Naive thymus-derived CD4-positive, alpha-beta T cell (primary cell): ENCODE results near the gene C4orf50. TPM values are rescaled to one million over a fixed set of nuclear protein-coding genes. Genes with fewer than 3 reads are reported as not detected.
"Not testable (repeated sequence)": the region's sequence is repeated elsewhere in the genome, so short reads cannot be mapped to it uniquely, and the experiment has no call there.

Experiments
- ATAC-seq: fragments of 150-1000 bp; cut with Tn5 transposase; 2 replicates; pipeline ENCODE4 v1.10.0; 2021; ENCODE audit warnings: mild to moderate bottlenecking, moderate library complexity
- CTCF ChIA-PET: fragments of 350-600 bp; sonication (Branson Sonifier 250); formaldehyde crosslinking; loops from one replicate; lab custom pipeline; 2021; ENCODE audit warnings: antibody characterized with exemption; lab: Charles Lee
- POLR2A ChIA-PET: fragments of 350-600 bp; sonication (Branson Sonifier 250); formaldehyde crosslinking; loops from one replicate; lab custom pipeline; 2021; ENCODE audit warnings: antibody characterized with exemption, inconsistent platforms; lab: Charles Lee
- DNase-seq, 9 donors: peaks; one replicate each; pipeline versions ENCODE4 v3.0.0 to v3.0.0-alpha.2; 2020 to 2022; ENCODE audit warnings: mixed read lengths in 1 of 9
- H3K27ac ChIP-seq: one replicate; pipeline ENCODE4 v1.7.0; 2013; ENCODE audit warnings: mild to moderate bottlenecking, low read depth, low read length, moderate library complexity
- H3K27me3 ChIP-seq, 2 donors: one replicate each; pipeline ENCODE4 v1.7.0; 2013; ENCODE audit warnings: low read length in 2 of 2, mild to moderate bottlenecking in 2 of 2, moderate library complexity in 2 of 2; ENCODE audit not compliant: control insufficient read depth in 2 of 2, insufficient read depth in 2 of 2
- H3K36me3 ChIP-seq, 3 experiments: 1 replicate in 2 of 3; 2 replicates in 1 of 3; pipeline ENCODE4 v1.7.0; 2013; ENCODE audit warnings: low read length in 3 of 3, mild to moderate bottlenecking in 3 of 3, moderate library complexity in 1 of 3; ENCODE audit not compliant: insufficient read depth in 3 of 3, control insufficient read depth in 2 of 3
- H3K4me1 ChIP-seq, 2 donors: one replicate each; pipeline ENCODE4 v1.7.0; 2013; ENCODE audit warnings: low read length in 2 of 2, mild to moderate bottlenecking in 2 of 2, moderate library complexity in 1 of 2; ENCODE audit not compliant: control insufficient read depth in 2 of 2, insufficient read depth in 2 of 2
- H3K4me3 ChIP-seq: 2 replicates; pipeline ENCODE4 v1.7.0; 2013; ENCODE audit warnings: mild to moderate bottlenecking, low read length
- H3K9me3 ChIP-seq, 3 experiments: 1 replicate in 2 of 3; 2 replicates in 1 of 3; pipeline ENCODE4 v1.7.0; 2013; ENCODE audit warnings: low read length in 3 of 3; ENCODE audit not compliant: control insufficient read depth in 2 of 3
- H3K27ac Mint-ChIP-seq, 9 donors: one replicate each; pipeline ENCODE4 v1.8.0; 2020 to 2022; ENCODE audit warnings: mixed read lengths in 9 of 9, mild to moderate bottlenecking in 8 of 9, moderate library complexity in 5 of 9, inconsistent platforms in 2 of 9
- H3K27me3 Mint-ChIP-seq, 5 donors: one replicate each; pipeline ENCODE4 v1.8.0; 2021 to 2022; ENCODE audit warnings: mixed read lengths in 5 of 5, mild to moderate bottlenecking in 1 of 5
- H3K36me3 Mint-ChIP-seq, 5 donors: one replicate each; pipeline ENCODE4 v1.8.0; 2020 to 2022; ENCODE audit warnings: mixed read lengths in 5 of 5, mild to moderate bottlenecking in 3 of 5, inconsistent platforms in 1 of 5
- H3K4me1 Mint-ChIP-seq, 7 donors: one replicate each; pipeline ENCODE4 v1.8.0; 2020 to 2022; ENCODE audit warnings: mixed read lengths in 7 of 7, mild to moderate bottlenecking in 3 of 7, inconsistent platforms in 1 of 7
- H3K4me3 Mint-ChIP-seq, 10 donors: one replicate each; pipeline ENCODE4 v1.8.0; 2020 to 2022; ENCODE audit warnings: mild to moderate bottlenecking in 10 of 10, mixed read lengths in 10 of 10, moderate library complexity in 6 of 10, inconsistent platforms in 2 of 10
- H3K9me3 Mint-ChIP-seq, 11 donors: one replicate each; pipeline ENCODE4 v1.8.0; 2020 to 2022; ENCODE audit warnings: mixed read lengths in 11 of 11, mild to moderate bottlenecking in 4 of 11, inconsistent platforms in 1 of 11, moderate library complexity in 1 of 11
- intact Hi-C, 2 donors: fragments of 100-400 bp; cut with micrococcal nuclease; formaldehyde crosslinking; loops; one replicate each; pipeline ENCODE4 v1.15.1; 2023
- polyA plus RNA-seq, 2 donors: library from polyadenylated mRNA; unstranded; fragments of 300-500 nt; fragmentation: Illumina TruSeq; gene quantifications; one replicate each; pipeline ENCODE4 v1.2.3, GENCODE V29; 2021
- total RNA-seq, 6 experiments: library from RNA in 5 of 6; stranded (reverse) in 5 of 6; gene quantifications; 1 replicate in 5 of 6; 2 replicates in 1 of 6; pipeline ENCODE4 v1.2.3 and lab custom pipeline; 2021 to 2026

The C4orf50 gene
- total and polyA plus RNA-seq, 7 experiments from 2014 or later: 0.08 to 0.87 (median 0.54) TPM; not detected in 4

DNA sequence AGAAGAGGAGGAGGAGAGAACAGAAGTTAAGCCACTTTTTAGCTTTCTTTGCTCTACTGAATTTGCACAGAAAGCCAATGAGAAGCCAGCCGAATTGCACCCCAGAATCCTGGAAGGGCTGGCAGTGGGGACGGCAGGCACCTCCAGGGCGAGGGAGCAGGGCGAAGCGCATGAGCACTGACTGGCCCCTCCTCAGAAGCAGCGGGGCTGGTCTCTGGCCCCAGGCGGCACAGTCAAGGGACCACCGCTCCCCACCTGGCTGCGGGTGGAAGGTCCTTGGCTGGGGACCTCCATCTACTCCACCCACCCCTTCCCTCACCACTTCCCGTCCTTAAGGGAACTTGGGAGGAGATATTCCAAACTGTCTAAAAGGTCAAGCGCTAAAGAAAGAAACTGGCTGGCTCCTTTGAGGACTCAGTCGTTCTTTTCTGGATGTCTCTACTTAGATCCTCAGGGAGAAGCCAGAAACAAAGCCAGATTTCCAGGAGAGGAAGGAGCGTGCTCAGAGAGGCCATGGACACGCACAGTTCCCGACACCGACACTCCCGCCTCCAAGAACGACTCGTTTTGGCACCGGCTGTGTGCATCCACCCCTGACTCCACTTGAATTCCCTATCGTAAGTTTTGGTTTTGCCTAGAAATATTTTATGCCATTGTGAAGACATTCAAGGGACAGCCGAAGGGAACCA is 65.8 kb downstream of the C4orf50 start:
- no peak overlapping the region for H3K4me3 Mint-ChIP-seq
- Histone ChIP-seq H3K9me3 (no peaks in the 10 kb centered on the region), H3K4me3 (no peak overlapping the region), H3K4me1 (no peaks in the 10 kb centered on the region), H3K36me3 (no peaks in the 10 kb centered on the region), H3K27me3 (no peaks in the 10 kb centered on the region), H3K27ac (no peak overlapping the region)
- H3K9me3 Mint-ChIP-seq: peaks cover 0 to 14% (median 2%) of the 10 kb centered on the region in 11 donors
- peaks cover 0 to 19% (median 8%) of the 10 kb centered on the region in 5 donors for H3K27me3 Mint-ChIP-seq
- intact Hi-C loops: no loop called here
- H3K27ac Mint-ChIP-seq: no peak overlapping the region
- POLR2A ChIA-PET: no interaction called here
- ATAC-seq (no peak), DNase-seq (no peak)
- CTCF ChIA-PET: interaction anchor here (0.6 kb wide), 1 partner anchor 16 kb away, joined by 3 read pairs; no protein-coding TSS in a partner anchor
- peaks cover 0 to 5% (median 0%) of the 10 kb centered on the region in 5 donors for H3K36me3 Mint-ChIP-seq
- H3K4me1 Mint-ChIP-seq: peaks cover 0 to 8% (median 0%) of the 10 kb centered on the region in 7 donors

DNA sequence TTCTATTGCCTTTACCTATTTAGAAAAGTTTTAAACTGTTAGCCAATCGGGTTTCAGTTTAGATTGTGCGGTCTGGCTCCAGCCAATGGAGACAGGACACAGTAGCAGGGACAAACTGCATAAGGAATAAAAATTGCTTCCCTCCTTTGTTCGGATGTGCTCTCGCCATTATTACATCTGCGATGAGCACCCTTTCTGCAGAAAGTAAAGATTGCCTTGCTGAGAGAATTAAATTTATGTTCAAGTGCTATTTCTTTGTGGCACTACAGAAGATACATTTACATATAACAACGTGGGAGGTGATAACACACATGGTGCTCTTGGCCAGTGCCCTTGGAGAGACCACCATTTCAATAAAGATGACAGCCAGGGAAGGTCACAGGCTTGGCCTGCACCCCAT is 71.6 kb downstream of the C4orf50 start:
- DNase-seq, POLR2A ChIA-PET, H3K4me1 ChIP-seq, H3K36me3 Mint-ChIP-seq, H3K27me3 ChIP-seq, ATAC-seq, H3K9me3 ChIP-seq, H3K27ac Mint-ChIP-seq, H3K4me3 ChIP-seq, H3K4me3 Mint-ChIP-seq, CTCF ChIA-PET, H3K36me3 ChIP-seq, intact Hi-C loops, H3K27ac ChIP-seq: not testable (repeated sequence)
- Mint-ChIP-seq H3K27me3 (peaks cover 0 to 29% (median 12%) of the 10 kb centered on the region in 5 donors), H3K4me1 (peaks cover 0 to 13% (median 0%) of the 10 kb centered on the region in 7 donors), H3K9me3 (peaks cover 0 to 20% (median 4%) of the 10 kb centered on the region in 11 donors)

DNA sequence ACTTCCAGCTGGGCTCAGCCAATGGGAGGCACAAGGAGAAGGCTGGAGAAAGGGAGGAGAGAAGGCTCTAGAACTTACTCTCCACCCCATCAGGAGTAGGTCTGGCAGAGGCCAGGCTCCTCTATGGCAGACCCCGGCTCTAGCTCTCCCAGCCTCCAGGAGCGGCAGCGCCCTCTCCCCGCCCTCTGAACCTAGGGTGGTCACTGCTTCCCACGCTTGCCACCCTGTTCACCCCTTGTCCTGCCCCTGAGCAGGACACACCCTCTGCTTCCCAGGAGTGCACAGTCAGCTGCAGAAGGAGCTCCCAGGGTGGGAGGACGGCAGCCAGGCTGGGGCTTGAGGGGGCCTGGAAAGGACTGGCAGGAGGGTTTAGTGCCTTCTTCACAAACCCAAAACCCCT is 72.3 kb downstream of the C4orf50 start:
- H3K9me3 ChIP-seq: no peaks in the 10 kb centered on the region
- no peak for ATAC-seq
- no peak for DNase-seq
- POLR2A ChIA-PET: no interaction called here
- CTCF ChIA-PET: no interaction called here
- H3K4me3 Mint-ChIP-seq: no peak overlapping the region
- peaks cover 0 to 5% (median 4%) of the 10 kb centered on the region in 5 donors for H3K36me3 Mint-ChIP-seq
- no peaks in the 10 kb centered on the region for H3K36me3 ChIP-seq
- H3K27ac Mint-ChIP-seq: no peak overlapping the region
- intact Hi-C loops: no loop called here
- peaks cover 0 to 13% (median 0%) of the 10 kb centered on the region in 7 donors for H3K4me1 Mint-ChIP-seq
- H3K27me3 Mint-ChIP-seq: peaks cover 0 to 27% (median 12%) of the 10 kb centered on the region in 5 donors
- no peak overlapping the region for H3K4me3 ChIP-seq
- peaks cover 0 to 20% (median 5%) of the 10 kb centered on the region in 11 donors for H3K9me3 Mint-ChIP-seq
- no peak overlapping the region for H3K27ac ChIP-seq
- no peaks in the 10 kb centered on the region for H3K4me1 ChIP-seq
- H3K27me3 ChIP-seq: no peaks in the 10 kb centered on the region

DNA sequence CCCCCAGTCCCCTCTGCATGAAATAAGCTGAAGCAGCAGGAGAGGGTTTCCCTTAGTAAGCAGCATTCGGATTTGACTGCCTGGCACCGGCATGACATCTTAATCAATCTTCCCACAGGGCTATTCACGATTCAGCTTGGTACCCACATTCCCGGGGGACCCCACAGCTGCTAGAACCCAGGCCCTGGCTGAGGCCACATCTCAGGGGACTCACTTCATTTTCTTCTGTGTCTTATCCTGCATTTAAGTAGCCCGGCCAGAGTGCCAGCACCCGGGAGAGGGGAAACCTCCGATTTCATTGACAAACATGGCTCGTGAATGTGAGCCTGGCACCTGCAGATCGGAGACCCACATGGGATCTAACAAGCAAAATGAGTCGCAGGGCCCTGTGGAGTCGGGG is 73.1 kb downstream of the C4orf50 start:
- Mint-ChIP-seq H3K36me3 (peaks cover 0 to 5% (median 4%) of the 10 kb centered on the region in 5 donors), H3K27ac (no peak overlapping the region), H3K9me3 (peaks cover 0 to 15% (median 5%) of the 10 kb centered on the region in 11 donors), H3K4me3 (no peak overlapping the region), H3K4me1 (peaks cover 0 to 13% (median 0%) of the 10 kb centered on the region in 7 donors), H3K27me3 (peaks cover 0 to 27% (median 10%) of the 10 kb centered on the region in 5 donors)
- intact Hi-C loops: no loop called here
- Histone ChIP-seq H3K36me3 (no peaks in the 10 kb centered on the region), H3K4me3 (no peak overlapping the region), H3K27me3 (no peaks in the 10 kb centered on the region), H3K4me1 (no peaks in the 10 kb centered on the region), H3K27ac (no peak overlapping the region), H3K9me3 (no peaks in the 10 kb centered on the region)
- CTCF ChIA-PET: no interaction called here
- ATAC-seq (no peak), DNase-seq (no peak)
- POLR2A ChIA-PET: no interaction called here

DNA sequence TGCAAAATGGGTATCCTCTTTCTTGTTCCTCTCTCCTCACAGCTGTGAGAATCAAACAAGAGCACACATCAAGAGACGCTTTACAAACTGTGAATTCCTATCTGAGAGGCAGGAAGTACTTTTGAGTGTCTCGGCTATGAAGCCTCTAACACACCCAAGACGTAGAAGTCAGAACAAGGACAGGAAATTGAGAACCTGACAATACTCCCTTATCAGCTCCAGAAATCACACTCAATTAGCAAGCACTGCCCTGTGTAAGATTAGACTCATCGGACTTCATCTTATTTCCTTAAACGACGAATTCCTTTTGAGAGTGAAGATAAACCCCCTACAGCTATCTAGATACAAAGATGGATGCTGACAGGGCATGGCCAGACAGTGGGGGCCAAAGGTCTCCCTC is 74.7 kb downstream of the C4orf50 start:
- no peaks in the 10 kb centered on the region for H3K9me3 ChIP-seq
- CTCF ChIA-PET: no interaction called here
- peaks cover 0 to 5% (median 0%) of the 10 kb centered on the region in 5 donors for H3K36me3 Mint-ChIP-seq
- H3K4me1 Mint-ChIP-seq: peaks cover 0 to 13% (median 0%) of the 10 kb centered on the region in 7 donors
- H3K4me1 ChIP-seq: no peaks in the 10 kb centered on the region
- H3K4me3 ChIP-seq: no peak overlapping the region
- no peak overlapping the region for H3K27ac Mint-ChIP-seq
- DNase-seq (no peak), ATAC-seq (no peak)
- no peak overlapping the region for H3K4me3 Mint-ChIP-seq
- no peaks in the 10 kb centered on the region for H3K27me3 ChIP-seq
- peaks cover 0 to 15% (median 4%) of the 10 kb centered on the region in 11 donors for H3K9me3 Mint-ChIP-seq
- no peaks in the 10 kb centered on the region for H3K36me3 ChIP-seq
- peaks cover 0 to 22% (median 10%) of the 10 kb centered on the region in 5 donors for H3K27me3 Mint-ChIP-seq
- POLR2A ChIA-PET: no interaction called here
- intact Hi-C loops: no loop called here
- no peak overlapping the region for H3K27ac ChIP-seq

DNA sequence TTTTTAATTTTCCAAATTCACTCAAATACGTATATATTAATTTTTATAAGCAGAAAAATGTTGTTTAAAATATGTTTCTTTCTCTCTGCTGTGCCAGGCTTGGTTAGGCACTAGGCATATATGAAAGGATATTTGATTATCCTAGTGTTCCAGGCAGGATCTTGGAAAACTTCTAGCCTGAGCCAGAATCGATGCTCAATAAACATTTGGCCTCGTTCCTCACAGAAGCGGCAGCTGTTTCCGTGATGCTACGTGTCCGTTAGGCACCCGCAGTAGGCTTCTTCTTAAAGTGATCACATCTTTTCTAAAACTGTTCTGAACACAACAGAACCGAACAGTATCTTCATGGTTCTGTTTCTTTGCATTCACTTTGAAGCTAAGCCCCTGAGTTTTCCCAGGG is 75.3 kb downstream of the C4orf50 start:
- no peak overlapping the region for H3K27ac ChIP-seq
- ChIA-PET POLR2A (no interaction called here), CTCF (no interaction called here)
- H3K4me3 ChIP-seq: no peak overlapping the region
- intact Hi-C loops: no loop called here
- H3K4me1 ChIP-seq: no peaks in the 10 kb centered on the region
- Mint-ChIP-seq H3K27ac (no peak overlapping the region), H3K9me3 (peaks cover 0 to 14% (median 4%) of the 10 kb centered on the region in 11 donors), H3K36me3 (peaks cover 0 to 5% (median 0%) of the 10 kb centered on the region in 5 donors), H3K27me3 (peaks cover 0 to 19% (median 10%) of the 10 kb centered on the region in 5 donors), H3K4me1 (peaks cover 0 to 13% (median 0%) of the 10 kb centered on the region in 7 donors), H3K4me3 (no peak overlapping the region)
- DNase-seq (no peak), ATAC-seq (no peak)
- H3K9me3 ChIP-seq: no peaks in the 10 kb centered on the region
- no peaks in the 10 kb centered on the region for H3K27me3 ChIP-seq
- no peaks in the 10 kb centered on the region for H3K36me3 ChIP-seq

DNA sequence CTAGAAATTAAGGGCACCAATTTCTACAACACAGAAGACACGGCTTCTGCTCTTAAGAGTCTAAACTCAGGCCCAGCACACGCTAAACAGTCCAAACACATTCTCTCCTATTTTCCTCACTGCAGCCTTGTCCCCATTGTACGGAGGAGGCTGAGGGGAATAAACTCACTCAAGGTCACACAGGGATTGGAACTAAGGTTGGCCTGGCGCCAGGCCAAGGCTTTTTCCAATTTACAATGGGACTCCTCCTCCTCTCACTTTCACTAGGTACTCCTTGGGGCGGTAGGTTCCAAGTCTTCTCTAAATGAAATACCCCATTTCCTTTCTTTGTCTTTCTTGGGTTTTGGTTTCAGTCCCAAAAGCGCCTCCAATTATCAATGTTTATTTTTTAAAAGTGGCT is 76.6 kb downstream of the C4orf50 start:
- Histone ChIP-seq H3K27ac (no peak overlapping the region), H3K27me3 (no peaks in the 10 kb centered on the region), H3K9me3 (no peaks in the 10 kb centered on the region), H3K36me3 (no peaks in the 10 kb centered on the region), H3K4me1 (no peaks in the 10 kb centered on the region), H3K4me3 (no peak overlapping the region)
- peaks cover 0 to 12% (median 10%) of the 10 kb centered on the region in 5 donors for H3K27me3 Mint-ChIP-seq
- H3K27ac Mint-ChIP-seq: no peak overlapping the region
- CTCF ChIA-PET: no interaction called here
- ATAC-seq (no peak), DNase-seq (no peak)
- peaks cover 0 to 13% (median 0%) of the 10 kb centered on the region in 7 donors for H3K4me1 Mint-ChIP-seq
- POLR2A ChIA-PET: no interaction called here
- H3K36me3 Mint-ChIP-seq: peaks cover 0 to 3% (median 0%) of the 10 kb centered on the region in 5 donors
- peaks cover 0 to 8% (median 3%) of the 10 kb centered on the region in 11 donors for H3K9me3 Mint-ChIP-seq
- H3K4me3 Mint-ChIP-seq: no peak overlapping the region
- intact Hi-C loops: no loop called here
